ENCODE results near the gene HES6.

GRCh38 chr2:238216651-238217184 is 23.1 kb downstream of the HES6 start:
- TF ChIP-seq, protein P1, sequence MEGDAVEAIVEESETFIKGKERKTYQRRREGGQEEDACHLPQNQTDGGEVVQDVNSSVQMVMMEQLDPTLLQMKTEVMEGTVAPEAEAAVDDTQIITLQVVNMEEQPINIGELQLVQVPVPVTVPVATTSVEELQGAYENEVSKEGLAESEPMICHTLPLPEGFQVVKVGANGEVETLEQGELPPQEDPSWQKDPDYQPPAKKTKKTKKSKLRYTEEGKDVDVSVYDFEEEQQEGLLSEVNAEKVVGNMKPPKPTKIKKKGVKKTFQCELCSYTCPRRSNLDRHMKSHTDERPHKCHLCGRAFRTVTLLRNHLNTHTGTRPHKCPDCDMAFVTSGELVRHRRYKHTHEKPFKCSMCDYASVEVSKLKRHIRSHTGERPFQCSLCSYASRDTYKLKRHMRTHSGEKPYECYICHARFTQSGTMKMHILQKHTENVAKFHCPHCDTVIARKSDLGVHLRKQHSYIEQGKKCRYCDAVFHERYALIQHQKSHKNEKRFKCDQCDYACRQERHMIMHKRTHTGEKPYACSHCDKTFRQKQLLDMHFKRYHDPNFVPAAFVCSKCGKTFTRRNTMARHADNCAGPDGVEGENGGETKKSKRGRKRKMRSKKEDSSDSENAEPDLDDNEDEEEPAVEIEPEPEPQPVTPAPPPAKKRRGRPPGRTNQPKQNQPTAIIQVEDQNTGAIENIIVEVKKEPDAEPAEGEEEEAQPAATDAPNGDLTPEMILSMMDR (IDR thresholded peaks at IDR 0.05; ENCODE audit: control extremely low read depth in 1 of 3, insufficient read depth in 1 of 3, low read depth in 1 of 3, low read length in 3 of 3): no peak
- TF ChIP-seq, protein P2, sequence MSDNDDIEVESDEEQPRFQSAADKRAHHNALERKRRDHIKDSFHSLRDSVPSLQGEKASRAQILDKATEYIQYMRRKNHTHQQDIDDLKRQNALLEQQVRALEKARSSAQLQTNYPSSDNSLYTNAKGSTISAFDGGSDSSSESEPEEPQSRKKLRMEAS (IDR thresholded peaks at IDR 0.05): no peak
- TF ChIP-seq CHD7 (IDR thresholded peaks at IDR 0.05; ENCODE audit: insufficient replicate concordance, low read length) (no peak), CBX5 (IDR thresholded peaks at IDR 0.05; ENCODE audit: low read depth, low read length) (no peak), MAFK (IDR thresholded peaks at IDR 0.05; ENCODE audit: low read depth, low read length) (no peak), TEAD4 (IDR thresholded peaks at IDR 0.05; ENCODE audit: low read depth, low read length) (no peak), SP4 (IDR thresholded peaks at IDR 0.05; ENCODE audit: low read length) (no peak), KDM1A (IDR thresholded peaks at IDR 0.05; ENCODE audit: borderline replicate concordance, low read length) (no peak), EZH2 (IDR thresholded peaks at IDR 0.05; ENCODE audit: low read depth, low read length, severe bottlenecking) (no peak), POLR2AphosphoS5 (IDR thresholded peaks at IDR 0.05; ENCODE audit: low read depth, low read length) (no peak), ZNF274 (IDR thresholded peaks at IDR 0.05; ENCODE audit: borderline replicate concordance, extremely low read depth, low read length) (no peak), JUN (IDR thresholded peaks at IDR 0.05; ENCODE audit: low read depth, low read length) (no peak), TAF1 (IDR thresholded peaks at IDR 0.05; ENCODE audit: low read depth, low read length) (no peak)
- TF ChIP-seq, protein P3, sequence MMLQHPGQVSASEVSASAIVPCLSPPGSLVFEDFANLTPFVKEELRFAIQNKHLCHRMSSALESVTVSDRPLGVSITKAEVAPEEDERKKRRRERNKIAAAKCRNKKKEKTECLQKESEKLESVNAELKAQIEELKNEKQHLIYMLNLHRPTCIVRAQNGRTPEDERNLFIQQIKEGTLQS (IDR thresholded peaks at IDR 0.05; ENCODE audit: insufficient read depth, low read depth, low read length): no peak
